Measurements from ENCODE around the gene PDGFA.

GRCh38 chr7:544338-545221 lies 24.9 kb upstream of the PDGFA start:
- no peak for TF ChIP-seq POLR2AphosphoS5 (IDR thresholded peaks at IDR 0.05; ENCODE audit: borderline replicate concordance, low read depth, low read length)
- no peak for TF ChIP-seq EZH2 (IDR thresholded peaks at IDR 0.05)

Measured in SK-N-MC (cell line).